ENCODE results near the gene LCE5A.

GRCh38 chr1:152533327-152533938 lies 22.8 kb downstream of the LCE5A start:
- TF ChIP-seq EZH2 (IDR thresholded peaks at IDR 0.05) (no peak), ELF1 (IDR thresholded peaks at IDR 0.05; ENCODE audit: borderline replicate concordance, low read depth) (no peak), MAX (IDR thresholded peaks at IDR 0.05) (no peak), CTCF (IDR thresholded peaks at IDR 0.05 in 2 of 3, conservative IDR thresholded peaks at IDR 0.05 in 1 of 3; ENCODE audit: borderline replicate concordance in 1 of 3, insufficient read depth in 1 of 3, low read depth in 2 of 3, low read length in 2 of 3) (peak; percentile 86 to 91 (median 88)), POLR2AphosphoS5 (IDR thresholded peaks at IDR 0.05; ENCODE audit: low read depth, low read length) (no peak), FOSL1 (IDR thresholded peaks at IDR 0.05; ENCODE audit: low read depth) (no peak), SRF (IDR thresholded peaks at IDR 0.05; ENCODE audit: low read depth) (no peak), ATF3 (IDR thresholded peaks at IDR 0.05) (no peak)
